Loucy (cell line): ENCODE measurements around the gene CYTH3.
"Not testable (repeated sequence)": the region's sequence is repeated elsewhere in the genome, so short reads cannot be mapped to it uniquely, and the experiment has no call there.

ENCODE experiments used
- H2AFZ ChIP-seq: fragments of 200-600 bp; sonication (generic); 2 replicates; pipeline ENCODE4 v1.6.0; 2016; ENCODE audit warnings: antibody characterized with exemption, mild to moderate bottlenecking, low read length, moderate library complexity
- H3F3A ChIP-seq: fragments of 200-600 bp; 2 replicates; pipeline ENCODE4 v1.6.0; 2016; ENCODE audit warnings: antibody characterized with exemption, low read depth, mild to moderate bottlenecking
- H3K27me3 ChIP-seq: fragments of 200-600 bp; sonication (generic); 2 replicates; pipeline ENCODE4 v1.6.1; 2014; ENCODE audit warnings: low read length, mild to moderate bottlenecking; ENCODE audit not compliant: insufficient read depth, poor library complexity, severe bottlenecking
- H3K36me3 ChIP-seq: fragments of 200-600 bp; sonication (generic); 2 replicates; pipeline ENCODE4 v1.6.1; 2016; ENCODE audit warnings: low read length; ENCODE audit not compliant: insufficient read depth
- H3K4me1 ChIP-seq: fragments of 200-600 bp; sonication (generic); 2 replicates; pipeline ENCODE4 v1.5.1; 2014; ENCODE audit warnings: low read length, mild to moderate bottlenecking; ENCODE audit not compliant: insufficient read depth, poor library complexity, severe bottlenecking
- H3K4me2 ChIP-seq: fragments of 200-600 bp; sonication (generic); 2 replicates; pipeline ENCODE4 v1.6.0; 2014; ENCODE audit warnings: antibody characterized with exemption, low read length, low read depth, mild to moderate bottlenecking; ENCODE audit not compliant: poor library complexity, severe bottlenecking
- H3K4me3 ChIP-seq: fragments of 200-600 bp; sonication (generic); 2 replicates; pipeline ENCODE4 v1.5.1; 2014; ENCODE audit warnings: low read length, mild to moderate bottlenecking, mixed read lengths; ENCODE audit not compliant: poor library complexity, severe bottlenecking
- H3K79me2 ChIP-seq: fragments of 200-600 bp; sonication (generic); 2 replicates; pipeline ENCODE4 v1.6.1; 2014; ENCODE audit warnings: low read length; ENCODE audit not compliant: insufficient read depth
- H3K9ac ChIP-seq: fragments of 200-600 bp; sonication (generic); 2 replicates; pipeline ENCODE4 v1.6.0; 2014; ENCODE audit warnings: mild to moderate bottlenecking, low read depth, low read length, moderate library complexity; ENCODE audit not compliant: poor library complexity, severe bottlenecking
- H3K9me2 ChIP-seq: fragments of 200-600 bp; sonication (generic); replicated peaks from 2 replicates; pipeline ENCODE4 v1.6.1; 2016; ENCODE audit warnings: low read depth, low read length, mixed read lengths
- H3K9me3 ChIP-seq: fragments of 200-600 bp; sonication (generic); 2 replicates; pipeline ENCODE4 v1.6.1; 2014; ENCODE audit warnings: mild to moderate bottlenecking, antibody characterized with exemption, low read length, low read depth; ENCODE audit not compliant: insufficient read depth
- H4K20me1 ChIP-seq: fragments of 200-600 bp; sonication (generic); 2 replicates; pipeline ENCODE4 v1.6.0; 2014; ENCODE audit warnings: antibody characterized with exemption, low read length, mild to moderate bottlenecking; ENCODE audit not compliant: insufficient read depth, poor library complexity, severe bottlenecking
- CTCF ChIP-seq: fragments of 200-600 bp; sonication (generic); conservative IDR thresholded peaks from 2 replicates; pipeline ENCODE4 v1.5.1; 2014; ENCODE audit warnings: mild to moderate bottlenecking, antibody characterized with exemption, low read length
- EZH2phosphoT487 ChIP-seq: fragments of 200-600 bp; IDR thresholded peaks from 2 replicates; pipeline ENCODE4 v1.6.1; 2018; ENCODE audit warnings: antibody characterized with exemption, mild to moderate bottlenecking, moderate library complexity, borderline replicate concordance

The CYTH3 gene

GRCh38 chr7:6193709-6194108, 78.7 kb downstream of the CYTH3 start:
- TF ChIP-seq EZH2phosphoT487 = no peak
- no peak for TF ChIP-seq CTCF

GRCh38 chr7:6190563-6190962, 81.9 kb downstream of the CYTH3 start:
- H3K27me3 ChIP-seq, H3K4me1 ChIP-seq, H3F3A ChIP-seq, H2AFZ ChIP-seq, H4K20me1 ChIP-seq, H3K4me2 ChIP-seq, H3K79me2 ChIP-seq, H3K9me2 ChIP-seq, H3K9ac ChIP-seq, H3K9me3 ChIP-seq, H3K36me3 ChIP-seq, H3K4me3 ChIP-seq: not testable (repeated sequence)

More at GRCh38 chr7:6193709-6194108, 78.7 kb downstream of the CYTH3 start:
- no peaks in the 10 kb centered on the region for H3K27me3 ChIP-seq
- no peaks in the 10 kb centered on the region for H4K20me1 ChIP-seq
- H3K9me2 ChIP-seq = no peaks in the 10 kb centered on the region
- H2AFZ ChIP-seq = no peak overlapping the region
- no peak overlapping the region for H3K4me3 ChIP-seq
- no peak overlapping the region for H3K9ac ChIP-seq
- H3F3A ChIP-seq = no peaks in the 10 kb centered on the region
- H3K79me2 ChIP-seq = no peaks in the 10 kb centered on the region
- H3K4me2 ChIP-seq = no peak overlapping the region
- H3K4me1 ChIP-seq = no peaks in the 10 kb centered on the region
- no peaks in the 10 kb centered on the region for H3K36me3 ChIP-seq
- H3K9me3 ChIP-seq = no peaks in the 10 kb centered on the region

GRCh38 chr7:6188389-6188788, 84.0 kb downstream of the CYTH3 start:
- no peak for TF ChIP-seq CTCF
- TF ChIP-seq EZH2phosphoT487 = no peak
- H4K20me1 ChIP-seq = no peaks in the 10 kb centered on the region
- no peaks in the 10 kb centered on the region for H3F3A ChIP-seq
- no peaks in the 10 kb centered on the region for H3K4me1 ChIP-seq
- H3K79me2 ChIP-seq = no peaks in the 10 kb centered on the region
- no peak overlapping the region for H3K9ac ChIP-seq
- no peaks in the 10 kb centered on the region for H3K9me3 ChIP-seq
- no peaks in the 10 kb centered on the region for H3K9me2 ChIP-seq
- no peak overlapping the region for H3K4me3 ChIP-seq
- H3K27me3 ChIP-seq = no peaks in the 10 kb centered on the region
- no peaks in the 10 kb centered on the region for H3K36me3 ChIP-seq
- no peak overlapping the region for H2AFZ ChIP-seq
- H3K4me2 ChIP-seq = no peak overlapping the region

GRCh38 chr7:6186577-6186976, 85.8 kb downstream of the CYTH3 start:
- no peaks in the 10 kb centered on the region for H3K9me3 ChIP-seq
- H3K27me3 ChIP-seq = no peaks in the 10 kb centered on the region
- H3F3A ChIP-seq = no peaks in the 10 kb centered on the region
- H3K4me3 ChIP-seq = no peak overlapping the region
- H4K20me1 ChIP-seq = no peaks in the 10 kb centered on the region
- H3K36me3 ChIP-seq = no peaks in the 10 kb centered on the region
- H3K4me1 ChIP-seq = no peaks in the 10 kb centered on the region
- H3K9ac ChIP-seq = no peak overlapping the region
- H3K79me2 ChIP-seq = no peaks in the 10 kb centered on the region
- TF ChIP-seq CTCF (no peak), EZH2phosphoT487 (no peak)
- no peak overlapping the region for H2AFZ ChIP-seq
- H3K9me2 ChIP-seq = no peaks in the 10 kb centered on the region
- H3K4me2 ChIP-seq = no peak overlapping the region
